Astrocyte (in vitro differentiated cells and primary cell): Measurements from ENCODE around the gene BCL7B.

Experiments used
- CTCF ChIP-seq: IDR thresholded peaks from 2 replicates; pipeline ENCODE4 v1.5.1; 2011; ENCODE audit warnings: low read depth, mild to moderate bottlenecking, inconsistent platforms, low read length, moderate library complexity; ENCODE audit not compliant: insufficient read depth
- EZH2 ChIP-seq: IDR thresholded peaks from 2 replicates; pipeline ENCODE4 v1.6.1; 2012; ENCODE audit warnings: mild to moderate bottlenecking, low read length, inconsistent platforms; ENCODE audit not compliant: insufficient read depth

- TF ChIP-seq CTCF (no peak), EZH2 (no peak)
These were observed 45.5 kb upstream of the BCL7B start for GRCh38 chr7:73602721-73603651.
